AG08395 (cell line): ENCODE results near the gene C17orf113.
"Not testable (repeated sequence)": the region's sequence is repeated elsewhere in the genome, so short reads cannot be mapped to it uniquely, and the experiment has no call there.

Experiments used
- DNase-seq: peaks from one replicate; pipeline ENCODE4 v3.0.0; 2012; ENCODE audit warnings: mixed read lengths, low spot score

C17orf113 gene

GRCh38 chr17:42041619-42042018, 8.8 kb downstream of the C17orf113 start:
- no peak for DNase-seq

DNA sequence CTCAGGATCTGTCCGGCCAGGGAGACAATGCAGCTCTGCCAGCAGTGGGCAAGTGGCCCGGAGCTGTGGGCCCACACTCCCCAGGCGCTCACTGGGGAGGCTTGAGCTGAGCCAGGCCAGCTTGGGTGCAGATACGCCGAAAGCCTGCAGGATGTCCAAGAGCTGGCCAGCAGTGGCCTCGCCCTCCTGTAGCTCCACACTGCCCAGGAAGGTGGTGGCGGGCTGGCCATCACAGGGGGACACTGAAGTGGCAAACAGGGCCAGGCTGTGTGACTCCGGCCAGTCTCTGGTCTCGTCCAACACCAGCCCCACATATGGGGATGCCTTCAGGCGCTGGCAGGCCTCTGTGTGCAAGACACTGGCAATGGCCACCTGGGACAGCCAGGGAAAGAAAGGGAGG, 9.6 kb downstream of the C17orf113 start:
- DNase-seq, result no peak

- no peak for DNase-seq
Observed at GRCh38 chr17:42039794-42040763, 10.3 kb downstream of the C17orf113 start.

GRCh38 chr17:42038221-42038973, 12.0 kb downstream of the C17orf113 start:
- DNase-seq, result no peak

DNA sequence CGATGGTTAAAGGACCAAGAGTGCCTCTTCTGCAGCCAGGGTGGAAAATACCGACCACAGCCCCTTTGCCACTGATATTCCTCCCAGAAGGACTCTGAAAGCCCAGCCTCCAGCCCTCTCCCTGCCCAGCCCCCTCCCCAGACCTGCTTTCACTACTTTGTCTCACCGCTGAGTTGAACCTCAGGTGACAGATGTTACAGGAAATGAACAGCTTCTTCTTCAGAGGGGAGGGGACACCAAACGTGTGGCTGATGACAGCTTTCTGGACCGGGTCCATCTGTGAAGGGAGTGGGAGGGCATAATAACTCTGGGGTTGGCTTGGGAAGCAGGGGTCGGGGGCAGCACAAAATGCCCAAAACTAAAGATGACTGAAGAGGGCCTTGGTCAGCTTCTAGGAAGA, 16.3 kb downstream of the C17orf113 start:
- no peak for DNase-seq

- DNase-seq, result no peak
Observed at GRCh38 chr17:42031584-42031983, 18.8 kb downstream of the C17orf113 start.

DNA sequence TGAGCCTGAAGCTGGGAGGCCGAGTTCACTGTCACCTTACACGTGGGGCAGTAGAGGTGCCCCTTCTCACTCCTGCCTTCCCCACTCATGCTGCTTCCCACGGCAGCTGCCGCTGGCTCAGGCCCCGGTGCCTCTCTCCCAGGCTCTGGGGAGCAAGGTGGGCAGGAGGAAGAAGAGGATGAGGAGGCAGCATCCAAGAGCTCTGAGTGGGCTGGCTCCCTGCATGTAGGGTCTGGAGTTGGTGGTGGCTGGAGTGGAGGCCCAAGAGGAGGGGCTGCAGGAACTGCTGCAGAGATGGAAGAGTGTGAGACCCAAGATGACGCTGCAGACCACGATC, 21.6 kb downstream of the C17orf113 start:
- DNase-seq, result no peak

DNA sequence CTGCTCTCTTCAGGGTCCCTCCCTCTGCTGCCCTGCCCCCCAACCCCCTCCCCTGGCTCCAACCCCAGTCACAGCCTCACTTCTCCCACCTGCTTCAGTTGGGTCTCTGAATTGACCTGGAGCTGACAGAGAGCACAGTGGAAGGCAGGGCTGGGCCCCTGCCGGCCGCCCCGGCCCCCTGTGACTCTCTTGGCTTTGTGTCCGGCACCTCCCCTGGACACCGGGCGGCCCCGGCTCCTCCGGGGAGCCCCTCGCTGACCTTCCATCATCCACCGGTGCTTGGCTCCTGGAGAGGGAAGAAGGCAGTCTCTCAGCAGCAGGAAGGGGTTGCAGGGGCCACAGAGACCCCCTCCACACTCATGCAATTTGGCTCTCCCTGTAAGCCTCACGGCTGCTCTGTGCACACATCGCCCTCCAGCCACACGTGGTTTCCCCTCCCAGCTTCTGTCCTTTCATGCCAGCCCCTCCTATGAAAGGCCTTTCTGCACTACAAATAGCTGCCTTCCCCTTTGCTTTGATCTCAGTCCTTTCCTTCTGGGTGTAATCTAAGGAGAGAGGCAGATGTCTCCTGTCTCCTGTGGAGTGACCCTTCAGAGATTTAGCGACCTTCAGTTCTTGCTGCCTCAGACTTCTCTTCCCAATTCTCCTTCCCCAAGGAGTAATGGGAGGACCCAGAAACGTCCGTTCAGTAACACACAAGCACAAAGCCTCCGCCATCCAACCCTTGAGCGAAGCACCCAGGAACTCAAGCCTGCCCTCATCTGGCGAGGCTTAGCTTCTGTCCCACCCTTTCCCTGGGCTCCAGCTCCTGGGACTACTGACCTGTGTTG, 22.2 kb downstream of the C17orf113 start:
- DNase-seq, result no peak

DNA sequence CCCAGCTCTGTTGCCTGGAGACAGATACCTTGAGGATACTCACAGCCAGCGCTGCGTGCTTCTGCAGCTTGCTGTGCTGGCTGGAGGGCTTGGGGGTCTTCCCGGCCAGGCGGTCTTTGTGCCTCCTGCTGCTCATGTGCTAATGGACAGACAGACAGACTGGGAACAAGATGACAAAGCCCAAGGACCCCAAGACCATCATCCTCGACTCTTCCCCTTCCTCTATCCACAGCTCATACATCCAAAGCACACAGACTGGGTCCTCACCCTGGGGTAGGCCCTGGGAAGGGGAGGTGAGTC, 22.9 kb downstream of the C17orf113 start:
- no peak for DNase-seq

- DNase-seq, result no peak
Observed at GRCh38 chr17:42026857-42027589, 23.4 kb downstream of the C17orf113 start.

DNA sequence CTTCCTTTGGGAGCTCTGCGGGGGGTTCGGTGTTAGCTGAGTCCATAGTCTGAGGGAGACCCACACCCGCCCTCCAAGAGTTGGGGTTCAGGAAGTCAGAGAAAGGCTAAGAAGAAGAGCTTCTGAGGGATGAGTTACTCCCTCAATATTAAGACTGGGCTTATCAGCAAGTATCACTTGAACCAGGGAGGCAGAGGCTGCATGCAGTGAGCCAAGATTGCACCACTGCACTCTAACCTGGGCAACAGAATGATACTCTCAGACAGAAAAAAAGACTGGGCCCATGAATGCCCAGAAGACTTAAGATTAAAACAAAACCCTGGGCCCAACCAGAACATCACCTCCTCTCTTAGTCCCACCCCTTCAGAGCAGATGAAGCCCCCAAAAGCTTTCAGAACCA, 24.5 kb downstream of the C17orf113 start:
- DNase-seq, result no peak

GRCh38 chr17:42025191-42025579, 25.2 kb downstream of the C17orf113 start:
- DNase-seq, result no peak

- DNase-seq, result no peak
Observed at GRCh38 chr17:42023524-42024349, 26.7 kb downstream of the C17orf113 start.

- DNase-seq, result not testable (repeated sequence)
Observed at GRCh38 chr17:42020845-42021244, 29.6 kb downstream of the C17orf113 start.

GRCh38 chr17:42019509-42020404, 30.6 kb downstream of the C17orf113 start, which contains the start of gene NKIRAS2:
NKIRAS2 (plus strand) TSS chr17:42020090; CDS start chr17:42021578, 1,488 bp downstream.
- peak; percentile 94 for DNase-seq

GRCh38 chr17:42018988-42019387, 31.4 kb downstream of the C17orf113 start:
- DNase-seq, result no peak

DNA sequence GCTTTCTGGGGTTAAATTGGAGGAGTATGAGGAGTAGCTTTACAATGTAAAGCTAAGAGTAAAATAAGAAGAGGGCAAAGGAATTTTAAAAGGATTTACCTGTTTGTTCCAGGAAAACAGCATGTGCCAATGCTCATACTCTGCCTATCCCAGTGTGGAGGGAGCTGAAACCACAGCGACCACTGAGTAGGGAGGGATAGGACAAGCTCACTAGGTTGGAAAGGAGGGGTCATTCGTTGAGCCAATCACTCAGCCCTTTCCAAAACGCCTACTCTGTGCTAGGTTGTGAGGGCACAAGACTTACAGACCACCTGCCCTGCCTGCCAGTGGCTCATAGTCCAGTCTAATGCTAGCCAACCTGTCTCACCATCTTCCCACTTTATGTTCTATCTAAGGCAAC, 32.1 kb downstream of the C17orf113 start:
- DNase-seq, result no peak

DNA sequence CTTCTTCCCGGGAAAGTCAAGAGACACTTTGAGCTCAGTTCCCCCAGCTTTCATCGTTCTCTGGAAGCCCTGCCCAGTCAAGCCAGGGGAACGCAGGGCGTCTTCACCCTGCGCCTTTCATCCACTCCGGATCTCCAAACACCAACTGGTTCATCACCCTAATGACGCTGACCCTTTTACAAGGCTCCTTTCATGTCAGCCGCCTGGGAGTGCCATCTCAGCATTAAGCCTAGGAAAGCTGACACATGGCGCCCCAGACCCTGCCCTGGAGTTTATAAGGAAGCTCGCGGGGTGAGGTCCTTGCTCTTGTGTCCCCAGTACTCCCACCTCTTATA, 32.6 kb downstream of the C17orf113 start:
- peak; percentile 45 for DNase-seq

- DNase-seq, result peak; percentile 95
Observed at GRCh38 chr17:42016941-42017865, 33.2 kb downstream of the C17orf113 start, which contains the start of gene DNAJC7. DNAJC7 (minus strand) TSS chr17:42017439; CDS start chr17:42017416, 23 bp downstream.
